Measurements from ENCODE around the gene UBALD2. TPM values are rescaled to one million over a fixed set of nuclear protein-coding genes. Genes with fewer than 3 reads are reported as not detected.
A peak's percentile ranks its signal among the peaks of the same experiment; 100 is the strongest.

The UBALD2 gene
- total and polyA plus RNA-seq, 2 of the 13 experiments (the other 11 are each of a cell fraction or from before 2014, with no cell fraction given), result 3.3 to 89.7 TPM

DNA sequence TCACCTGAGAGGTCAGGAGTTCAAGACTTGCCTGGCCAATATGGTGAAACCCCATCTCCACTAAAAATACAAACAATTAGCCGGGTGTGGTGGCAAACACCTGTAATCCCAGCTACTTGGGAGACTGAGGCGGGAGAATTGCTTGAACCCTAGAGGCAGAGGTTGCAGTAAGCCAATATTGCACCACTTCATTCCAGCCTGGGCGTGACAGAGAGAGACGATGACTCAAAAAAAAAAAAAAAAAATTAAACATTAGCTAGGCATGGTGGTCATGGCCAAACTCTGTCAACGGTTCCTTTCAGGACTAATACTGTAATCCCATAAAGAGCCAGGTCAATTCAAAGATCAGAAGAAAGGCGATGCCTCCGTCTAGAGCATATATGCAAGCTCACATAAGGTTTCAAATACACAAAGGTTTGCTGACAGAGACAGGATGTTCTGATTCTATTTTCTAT is 27.3 kb upstream of the UBALD2 start (continued):
- TF ChIP-seq MATR3 (CRISPR knock-in tag; IDR thresholded peaks at IDR 0.05) (no peak), ZKSCAN8 (CRISPR knock-in tag; IDR thresholded peaks at IDR 0.05; ENCODE audit: borderline replicate concordance) (no peak), PRDM15 (CRISPR knock-in tag; IDR thresholded peaks at IDR 0.05) (no peak), ZNF780A (CRISPR knock-in tag; IDR thresholded peaks at IDR 0.05) (no peak), XRCC5 (optimal IDR thresholded peaks at IDR 0.05; ENCODE audit: low read length) (no peak), TBX2 (CRISPR knock-in tag; IDR thresholded peaks at IDR 0.05; ENCODE audit: borderline replicate concordance) (peak; percentile 64; the same call in 1 of the 2 replicates), SOX6 (IDR thresholded peaks at IDR 0.05) (no peak), SOX6 (CRISPR knock-in tag; IDR thresholded peaks at IDR 0.05) (peak; percentile 77), ZNF691 (CRISPR knock-in tag; IDR thresholded peaks at IDR 0.05; ENCODE audit: borderline replicate concordance, low read depth) (0 out of 2 replicates have a peak, but pooled peaks have one; percentile 24), PATZ1 (CRISPR knock-in tag; IDR thresholded peaks at IDR 0.05) (no peak), LCORL (IDR thresholded peaks at IDR 0.05) (peak; percentile 18; the same call in 1 of the 2 replicates), LCORL (CRISPR knock-in tag; IDR thresholded peaks at IDR 0.05) (no peak)
- TF ChIP-seq, protein P1, sequence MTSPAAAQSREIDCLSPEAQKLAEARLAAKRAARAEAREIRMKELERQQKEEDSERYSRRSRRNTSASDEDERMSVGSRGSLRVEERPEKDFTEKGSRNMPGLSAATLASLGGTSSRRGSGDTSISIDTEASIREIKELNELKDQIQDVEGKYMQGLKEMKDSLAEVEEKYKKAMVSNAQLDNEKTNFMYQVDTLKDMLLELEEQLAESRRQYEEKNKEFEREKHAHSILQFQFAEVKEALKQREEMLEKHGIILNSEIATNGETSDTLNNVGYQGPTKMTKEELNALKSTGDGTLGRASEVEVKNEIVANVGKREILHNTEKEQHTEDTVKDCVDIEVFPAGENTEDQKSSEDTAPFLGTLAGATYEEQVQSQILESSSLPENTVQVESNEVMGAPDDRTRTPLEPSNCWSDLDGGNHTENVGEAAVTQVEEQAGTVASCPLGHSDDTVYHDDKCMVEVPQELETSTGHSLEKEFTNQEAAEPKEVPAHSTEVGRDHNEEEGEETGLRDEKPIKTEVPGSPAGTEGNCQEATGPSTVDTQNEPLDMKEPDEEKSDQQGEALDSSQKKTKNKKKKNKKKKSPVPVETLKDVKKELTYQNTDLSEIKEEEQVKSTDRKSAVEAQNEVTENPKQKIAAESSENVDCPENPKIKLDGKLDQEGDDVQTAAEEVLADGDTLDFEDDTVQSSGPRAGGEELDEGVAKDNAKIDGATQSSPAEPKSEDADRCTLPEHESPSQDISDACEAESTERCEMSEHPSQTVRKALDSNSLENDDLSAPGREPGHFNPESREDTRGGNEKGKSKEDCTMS (CRISPR knock-in tag; conservative IDR thresholded peaks at IDR 0.05), result no peak
- TF ChIP-seq, protein P2, sequence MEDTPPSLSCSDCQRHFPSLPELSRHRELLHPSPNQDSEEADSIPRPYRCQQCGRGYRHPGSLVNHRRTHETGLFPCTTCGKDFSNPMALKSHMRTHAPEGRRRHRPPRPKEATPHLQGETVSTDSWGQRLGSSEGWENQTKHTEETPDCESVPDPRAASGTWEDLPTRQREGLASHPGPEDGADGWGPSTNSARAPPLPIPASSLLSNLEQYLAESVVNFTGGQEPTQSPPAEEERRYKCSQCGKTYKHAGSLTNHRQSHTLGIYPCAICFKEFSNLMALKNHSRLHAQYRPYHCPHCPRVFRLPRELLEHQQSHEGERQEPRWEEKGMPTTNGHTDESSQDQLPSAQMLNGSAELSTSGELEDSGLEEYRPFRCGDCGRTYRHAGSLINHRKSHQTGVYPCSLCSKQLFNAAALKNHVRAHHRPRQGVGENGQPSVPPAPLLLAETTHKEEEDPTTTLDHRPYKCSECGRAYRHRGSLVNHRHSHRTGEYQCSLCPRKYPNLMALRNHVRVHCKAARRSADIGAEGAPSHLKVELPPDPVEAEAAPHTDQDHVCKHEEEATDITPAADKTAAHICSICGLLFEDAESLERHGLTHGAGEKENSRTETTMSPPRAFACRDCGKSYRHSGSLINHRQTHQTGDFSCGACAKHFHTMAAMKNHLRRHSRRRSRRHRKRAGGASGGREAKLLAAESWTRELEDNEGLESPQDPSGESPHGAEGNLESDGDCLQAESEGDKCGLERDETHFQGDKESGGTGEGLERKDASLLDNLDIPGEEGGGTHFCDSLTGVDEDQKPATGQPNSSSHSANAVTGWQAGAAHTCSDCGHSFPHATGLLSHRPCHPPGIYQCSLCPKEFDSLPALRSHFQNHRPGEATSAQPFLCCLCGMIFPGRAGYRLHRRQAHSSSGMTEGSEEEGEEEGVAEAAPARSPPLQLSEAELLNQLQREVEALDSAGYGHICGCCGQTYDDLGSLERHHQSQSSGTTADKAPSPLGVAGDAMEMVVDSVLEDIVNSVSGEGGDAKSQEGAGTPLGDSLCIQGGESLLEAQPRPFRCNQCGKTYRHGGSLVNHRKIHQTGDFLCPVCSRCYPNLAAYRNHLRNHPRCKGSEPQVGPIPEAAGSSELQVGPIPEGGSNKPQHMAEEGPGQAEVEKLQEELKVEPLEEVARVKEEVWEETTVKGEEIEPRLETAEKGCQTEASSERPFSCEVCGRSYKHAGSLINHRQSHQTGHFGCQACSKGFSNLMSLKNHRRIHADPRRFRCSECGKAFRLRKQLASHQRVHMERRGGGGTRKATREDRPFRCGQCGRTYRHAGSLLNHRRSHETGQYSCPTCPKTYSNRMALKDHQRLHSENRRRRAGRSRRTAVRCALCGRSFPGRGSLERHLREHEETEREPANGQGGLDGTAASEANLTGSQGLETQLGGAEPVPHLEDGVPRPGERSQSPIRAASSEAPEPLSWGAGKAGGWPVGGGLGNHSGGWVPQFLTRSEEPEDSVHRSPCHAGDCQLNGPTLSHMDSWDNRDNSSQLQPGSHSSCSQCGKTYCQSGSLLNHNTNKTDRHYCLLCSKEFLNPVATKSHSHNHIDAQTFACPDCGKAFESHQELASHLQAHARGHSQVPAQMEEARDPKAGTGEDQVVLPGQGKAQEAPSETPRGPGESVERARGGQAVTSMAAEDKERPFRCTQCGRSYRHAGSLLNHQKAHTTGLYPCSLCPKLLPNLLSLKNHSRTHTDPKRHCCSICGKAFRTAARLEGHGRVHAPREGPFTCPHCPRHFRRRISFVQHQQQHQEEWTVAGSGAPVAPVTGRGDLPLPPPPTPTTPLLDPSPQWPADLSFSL (CRISPR knock-in tag; IDR thresholded peaks at IDR 0.05), result no peak

Measured in HepG2 (cell line).